T-helper 2 cell treated with Interferon-gamma antibody and Interleukin-4, amounts not matched to agents 5 μg/mL and 100 μg/mL, for 36 hours (primary cell): ENCODE data around the gene TRIM15.
"Not testable (repeated sequence)": the region's sequence is repeated elsewhere in the genome, so short reads cannot be mapped to it uniquely, and the experiment has no call there.

ENCODE experiments used
- DNase-seq: peaks from one replicate; pipeline ENCODE4 v3.0.0; 2021; ENCODE audit warnings: low spot score
- H3K27ac Mint-ChIP-seq: one replicate; pipeline ENCODE4 v1.8.0; 2021; ENCODE audit warnings: mild to moderate bottlenecking, mixed read lengths
- H3K27me3 Mint-ChIP-seq: one replicate; pipeline ENCODE4 v1.8.0; 2021; ENCODE audit warnings: low read depth, mixed read lengths
- H3K36me3 Mint-ChIP-seq: one replicate; pipeline ENCODE4 v1.8.0; 2021; ENCODE audit warnings: low read depth, mixed read lengths
- H3K4me1 Mint-ChIP-seq: one replicate; pipeline ENCODE4 v1.8.0; 2021; ENCODE audit warnings: low read depth, mixed read lengths
- H3K4me3 Mint-ChIP-seq: one replicate; pipeline ENCODE4 v1.8.0; 2022; ENCODE audit warnings: mild to moderate bottlenecking, moderate library complexity, mixed read lengths
- H3K9me3 Mint-ChIP-seq: one replicate; pipeline ENCODE4 v1.8.0; 2021; ENCODE audit warnings: mixed read lengths

Gene TRIM15

DNA sequence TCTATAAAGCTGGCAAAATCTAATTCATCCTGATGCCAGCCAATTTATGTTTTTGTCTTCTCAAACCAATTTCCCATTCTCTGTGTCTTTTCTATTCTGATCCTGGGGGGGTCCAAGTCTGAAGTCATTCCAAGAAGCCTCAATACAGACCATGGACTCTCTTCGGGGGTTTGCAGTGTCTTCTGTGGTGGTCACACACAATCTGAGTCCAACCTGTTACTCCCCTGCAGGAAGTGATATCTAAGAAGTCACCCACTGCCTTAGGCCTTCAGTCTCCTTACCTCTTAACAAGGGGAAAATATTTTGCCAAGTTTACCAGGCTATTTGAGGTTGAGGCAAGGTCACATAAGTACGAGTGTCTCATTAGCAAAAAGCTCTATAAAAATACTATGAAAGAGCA lies 48.0 kb downstream of the TRIM15 start:
- no peak for DNase-seq
- no peaks in the 10 kb centered on the region for H3K9me3 Mint-ChIP-seq
- H3K4me3 Mint-ChIP-seq = peak overlapping the region; percentile 96
- H3K36me3 Mint-ChIP-seq = peaks cover 27% of the 10 kb centered on the region
- H3K27ac Mint-ChIP-seq = no peak overlapping the region
- no peaks in the 10 kb centered on the region for H3K27me3 Mint-ChIP-seq
- H3K4me1 Mint-ChIP-seq = peaks cover 52% of the 10 kb centered on the region

DNA sequence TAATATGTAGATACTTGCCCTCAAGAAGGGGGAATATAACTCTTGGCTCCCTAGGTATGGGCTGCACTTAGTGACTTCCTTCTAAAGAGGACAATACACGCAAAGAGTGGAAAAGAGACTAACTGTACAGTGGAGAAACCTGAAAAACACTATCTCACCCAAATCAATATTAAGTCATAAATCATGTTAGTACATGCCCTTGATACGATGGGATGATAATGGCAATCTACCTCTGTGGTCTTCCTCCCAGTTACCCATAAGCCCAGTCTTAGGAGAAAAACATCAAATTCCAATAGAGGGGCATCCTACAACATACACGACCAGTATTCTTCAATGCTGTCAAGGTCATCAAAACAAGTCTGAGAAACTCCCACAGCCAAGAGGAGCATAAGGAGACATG lies 48.6 kb downstream of the TRIM15 start:
- Mint-ChIP-seq H3K4me1 (peaks cover 49% of the 10 kb centered on the region), H3K27ac (peak overlapping the region; percentile 98), H3K36me3 (peaks cover 25% of the 10 kb centered on the region), H3K4me3 (peak overlapping the region; percentile 96), H3K9me3 (no peaks in the 10 kb centered on the region), H3K27me3 (no peaks in the 10 kb centered on the region)
- DNase-seq = no peak

DNA sequence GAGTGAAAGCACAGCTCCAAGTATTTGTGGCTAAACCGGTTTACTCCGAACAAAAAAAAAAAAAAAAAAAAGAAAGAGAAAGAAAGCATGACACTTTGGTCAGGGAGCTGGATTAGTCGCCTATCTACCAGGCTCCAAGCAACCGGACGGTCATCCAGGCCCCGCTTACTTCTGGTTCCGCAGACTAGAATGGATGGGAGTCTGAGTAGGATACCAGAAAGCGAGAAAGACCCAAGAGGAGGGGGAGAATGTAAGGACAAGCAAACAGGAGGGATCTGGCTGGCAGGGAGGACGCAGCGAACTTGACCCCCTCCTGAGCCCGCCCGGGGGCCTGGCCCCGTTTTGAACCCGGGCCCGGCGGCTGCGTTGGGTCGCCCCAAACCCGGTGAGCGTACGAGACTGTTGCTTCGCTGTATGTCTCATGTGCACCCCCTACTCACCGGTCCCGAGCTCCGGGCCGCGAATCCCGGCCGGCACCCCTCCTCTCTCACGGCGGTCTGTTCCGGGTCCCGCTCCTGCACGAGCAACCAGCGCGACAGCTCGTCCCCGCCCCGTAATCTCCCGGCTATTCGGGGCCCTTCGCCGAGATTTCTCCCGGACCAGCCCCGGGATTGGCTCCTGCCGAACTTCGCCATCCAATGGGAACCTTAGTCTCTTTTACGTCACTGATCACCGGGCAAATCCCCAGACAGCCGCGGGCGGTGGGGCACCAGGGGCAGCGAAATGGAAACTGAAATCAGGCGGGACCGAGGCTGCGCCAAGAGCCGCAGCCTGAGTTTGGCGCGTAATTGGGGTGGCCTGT lies 49.7 kb downstream of the TRIM15 start, which contains the start of gene TRIM26:
TRIM26 (minus strand) TSS at position 542 of the 802 bp plus-strand sequence. CDS start 14,303 bp downstream, outside the sequence.
- Mint-ChIP-seq H3K4me3 (peak within 1 kb of the TSS; percentile 96), H3K36me3 (peaks cover 24% of the 10 kb centered on the region), H3K9me3 (no peaks in the 10 kb centered on the region), H3K27me3 (no peaks in the 10 kb centered on the region), H3K4me1 (peaks cover 41% of the 10 kb centered on the region), H3K27ac (peak within 1 kb of the TSS; percentile 98)
- peak; percentile 98 for DNase-seq

DNA sequence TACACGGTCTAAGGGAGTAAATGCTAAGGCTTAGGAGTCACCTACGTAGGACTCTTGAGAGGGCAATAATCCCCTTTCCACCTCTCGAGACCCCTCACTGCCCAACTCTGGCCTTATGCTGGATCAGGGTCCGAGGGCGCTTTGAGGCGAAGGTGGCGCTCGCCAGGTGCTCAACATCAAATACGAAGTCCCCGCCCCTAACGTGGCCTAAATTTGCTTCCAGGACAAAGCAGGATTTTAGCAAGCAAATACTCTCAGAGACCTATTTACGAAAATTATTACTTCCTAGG lies 50.3 kb downstream of the TRIM15 start:
- H3K4me1 Mint-ChIP-seq = peaks cover 37% of the 10 kb centered on the region
- no peak for DNase-seq
- H3K9me3 Mint-ChIP-seq = no peaks in the 10 kb centered on the region

GRCh38 chr6:30213957-30214656 lies 50.8 kb downstream of the TRIM15 start:
- peak; percentile 82 for DNase-seq
- H3K4me1 Mint-ChIP-seq = peaks cover 35% of the 10 kb centered on the region
- peaks cover 17% of the 10 kb centered on the region for H3K36me3 Mint-ChIP-seq
- H3K27ac Mint-ChIP-seq = peak overlapping the region; percentile 98
- H3K27me3 Mint-ChIP-seq = no peaks in the 10 kb centered on the region
- no peaks in the 10 kb centered on the region for H3K9me3 Mint-ChIP-seq
- peak overlapping the region; percentile 96 for H3K4me3 Mint-ChIP-seq

More for the DNA sequence above, 50.3 kb downstream of the TRIM15 start:
- Mint-ChIP-seq H3K27ac (peak overlapping the region; percentile 98), H3K27me3 (no peaks in the 10 kb centered on the region), H3K4me3 (peak overlapping the region; percentile 96), H3K36me3 (peaks cover 22% of the 10 kb centered on the region)

GRCh38 chr6:30214657-30214982 lies 51.3 kb downstream of the TRIM15 start:
- Mint-ChIP-seq H3K27me3 (no peaks in the 10 kb centered on the region), H3K4me3 (peak overlapping the region; percentile 96), H3K4me1 (peaks cover 41% of the 10 kb centered on the region), H3K27ac (peak overlapping the region; percentile 98), H3K9me3 (no peaks in the 10 kb centered on the region), H3K36me3 (peaks cover 17% of the 10 kb centered on the region)
- DNase-seq = no peak

DNA sequence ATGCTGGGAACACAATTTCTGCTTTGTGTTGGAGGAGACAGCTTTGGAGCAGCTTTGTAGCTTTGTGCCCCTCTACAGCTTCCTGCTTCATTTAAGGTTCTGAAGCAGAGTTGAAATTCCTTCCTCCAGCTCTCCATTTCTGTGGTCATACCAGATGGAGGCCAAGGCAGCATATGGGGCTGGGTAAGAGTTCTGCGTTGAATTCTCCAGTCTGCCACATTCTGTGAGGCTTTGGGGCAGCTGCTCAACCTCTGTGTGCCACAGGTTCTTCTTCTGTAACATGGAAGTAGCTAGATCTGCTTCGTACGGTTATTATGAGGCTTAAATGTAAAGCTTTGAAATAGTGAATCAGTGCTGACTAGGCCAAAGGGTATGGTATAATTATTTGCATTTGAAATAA lies 52.8 kb downstream of the TRIM15 start:
- H3K27ac Mint-ChIP-seq = no peak overlapping the region
- DNase-seq = no peak
- H3K4me3 Mint-ChIP-seq = no peak overlapping the region
- no peaks in the 10 kb centered on the region for H3K9me3 Mint-ChIP-seq
- H3K27me3 Mint-ChIP-seq = no peaks in the 10 kb centered on the region
- peaks cover 7% of the 10 kb centered on the region for H3K36me3 Mint-ChIP-seq
- peaks cover 30% of the 10 kb centered on the region for H3K4me1 Mint-ChIP-seq

DNA sequence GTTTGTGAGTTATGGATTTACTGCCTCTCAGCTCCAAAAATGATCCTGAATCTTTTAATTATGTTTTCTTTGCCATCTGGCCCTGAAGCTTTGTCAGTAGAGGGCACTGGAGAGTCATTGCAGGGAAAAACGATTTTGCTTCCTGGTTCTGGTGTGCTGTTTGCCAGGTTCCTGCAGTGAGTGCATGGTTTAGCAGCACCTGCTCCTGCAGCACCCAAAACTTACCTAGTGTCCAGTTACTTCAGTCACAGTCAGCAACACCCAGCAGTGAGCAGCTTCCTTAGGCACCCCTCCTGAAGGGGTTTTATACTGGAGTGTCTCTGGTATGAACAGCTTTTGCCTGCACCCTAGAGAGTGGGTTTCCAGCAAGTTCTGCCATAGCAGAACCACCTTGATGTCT lies 55.9 kb downstream of the TRIM15 start:
- no peak overlapping the region for H3K27ac Mint-ChIP-seq
- no peak overlapping the region for H3K4me3 Mint-ChIP-seq
- H3K36me3 Mint-ChIP-seq = peaks cover 3% of the 10 kb centered on the region
- H3K27me3 Mint-ChIP-seq = no peaks in the 10 kb centered on the region
- H3K4me1 Mint-ChIP-seq = peaks cover 16% of the 10 kb centered on the region
- peak; percentile 43 for DNase-seq
- peaks cover 19% of the 10 kb centered on the region for H3K9me3 Mint-ChIP-seq

GRCh38 chr6:30221395-30221794 lies 58.0 kb downstream of the TRIM15 start:
- DNase-seq, H3K27me3 Mint-ChIP-seq, H3K27ac Mint-ChIP-seq, H3K4me1 Mint-ChIP-seq, H3K4me3 Mint-ChIP-seq, H3K36me3 Mint-ChIP-seq: not testable (repeated sequence)
- peaks cover 31% of the 10 kb centered on the region for H3K9me3 Mint-ChIP-seq

- not testable (repeated sequence) for H3K4me1 Mint-ChIP-seq, H3K4me3 Mint-ChIP-seq, H3K27me3 Mint-ChIP-seq, H3K27ac Mint-ChIP-seq, H3K36me3 Mint-ChIP-seq, DNase-seq
- peaks cover 31% of the 10 kb centered on the region for H3K9me3 Mint-ChIP-seq
Observed at GRCh38 chr6:30221956-30222355, 58.6 kb downstream of the TRIM15 start.
